ENCODE measurements around the gene PPM1M. TPM values are rescaled to one million over a fixed set of nuclear protein-coding genes. Genes with fewer than 3 reads are reported as not detected.

PPM1M gene
- total RNA-seq, 1 experiment from 2014 or later: 10.4 TPM

GRCh38 chr3:52200981-52201679, 44.4 kb upstream of the PPM1M start:
- ChIA-PET POLR2A (interaction anchor here (0.6 to 1.7 kb wide), 2 partner anchors 15 to 492 kb away, joined by 4 read pairs; no protein-coding TSS in a partner anchor), CTCF (interaction anchor here (2.7 kb wide), 1 partner anchor 20 kb away, joined by 16 read pairs; no protein-coding TSS in a partner anchor)
- H3K4me3 Mint-ChIP-seq (ENCODE audit: unreplicated experiment): no peak overlapping the region
- H3K9me3 Mint-ChIP-seq (ENCODE audit: unreplicated experiment): no peaks in the 10 kb centered on the region
- H3K36me3 Mint-ChIP-seq (ENCODE audit: insufficient read depth, unreplicated experiment): peaks cover 67% of the 10 kb centered on the region
- intact Hi-C loops (cut with micrococcal nuclease): no loop called here
- no peak for TF ChIP-seq CTCF (IDR thresholded peaks at IDR 0.05; ENCODE audit: unreplicated experiment)
- DNase-seq (ENCODE audit: unreplicated experiment): no peak
- H3K4me1 Mint-ChIP-seq (ENCODE audit: insufficient read depth, unreplicated experiment): peaks cover 39% of the 10 kb centered on the region
- BruUV-seq (replicated peaks): TSS peak; percentile 2
- H3K27me3 Mint-ChIP-seq (ENCODE audit: insufficient read depth, unreplicated experiment): no peaks in the 10 kb centered on the region
- H3K27ac Mint-ChIP-seq (ENCODE audit: low read depth, unreplicated experiment): no peak overlapping the region

- ChIA-PET CTCF (interaction anchor here (1.0 to 2.7 kb wide), 3 partner anchors 18 to 149 kb away, joined by 3 to 16 read pairs (median 6); no protein-coding TSS in a partner anchor), POLR2A (interaction anchor here (0.9 kb wide), 1 partner anchor 9 kb away, joined by 3 read pairs; no protein-coding TSS in a partner anchor)
- H3K4me1 Mint-ChIP-seq (ENCODE audit: insufficient read depth, unreplicated experiment): peaks cover 30% of the 10 kb centered on the region
- H3K27me3 Mint-ChIP-seq (ENCODE audit: insufficient read depth, unreplicated experiment): no peaks in the 10 kb centered on the region
- no peak overlapping the region for H3K4me3 Mint-ChIP-seq (ENCODE audit: unreplicated experiment)
- H3K36me3 Mint-ChIP-seq (ENCODE audit: insufficient read depth, unreplicated experiment): peaks cover 81% of the 10 kb centered on the region
- TF ChIP-seq CTCF (IDR thresholded peaks at IDR 0.05; ENCODE audit: unreplicated experiment): no peak
- no peak overlapping the region for H3K27ac Mint-ChIP-seq (ENCODE audit: low read depth, unreplicated experiment)
- DNase-seq (ENCODE audit: unreplicated experiment): no peak
- no peaks in the 10 kb centered on the region for H3K9me3 Mint-ChIP-seq (ENCODE audit: unreplicated experiment)
- BruUV-seq (replicated peaks): no TSS peak
- intact Hi-C loops (cut with micrococcal nuclease): no loop called here
Observed at GRCh38 chr3:52202384-52203077, 43.0 kb upstream of the PPM1M start.

- DNase-seq (ENCODE audit: unreplicated experiment): no peak
- H3K27me3 Mint-ChIP-seq (ENCODE audit: insufficient read depth, unreplicated experiment): no peaks in the 10 kb centered on the region
- no peak overlapping the region for H3K4me3 Mint-ChIP-seq (ENCODE audit: unreplicated experiment)
- peaks cover 24% of the 10 kb centered on the region for H3K4me1 Mint-ChIP-seq (ENCODE audit: insufficient read depth, unreplicated experiment)
- H3K9me3 Mint-ChIP-seq (ENCODE audit: unreplicated experiment): no peaks in the 10 kb centered on the region
- peaks cover 92% of the 10 kb centered on the region for H3K36me3 Mint-ChIP-seq (ENCODE audit: insufficient read depth, unreplicated experiment)
- CTCF ChIA-PET: interaction anchor here (0.6 to 1.6 kb wide), 7 partner anchors 18 to 701 kb away, joined by 3 to 5 read pairs (median 3); partner anchors contain the start of gene RPL29
- no peak overlapping the region for H3K27ac Mint-ChIP-seq (ENCODE audit: low read depth, unreplicated experiment)
- BruUV-seq (replicated peaks): no TSS peak
- POLR2A ChIA-PET: interaction anchor here (0.8 to 2.2 kb wide), 7 partner anchors 11 to 84 kb away, joined by 3 to 9 read pairs (median 5); partner anchors contain the start of genes GLYCTK and POC1A
- intact Hi-C loops (cut with micrococcal nuclease): no loop called here
- no peak for TF ChIP-seq CTCF (IDR thresholded peaks at IDR 0.05; ENCODE audit: unreplicated experiment)
Observed at GRCh38 chr3:52203701-52204100, 41.9 kb upstream of the PPM1M start.
